Measurements from ENCODE around the gene HIKESHI.

- TF ChIP-seq CTCF (IDR thresholded peaks at IDR 0.05; ENCODE audit: borderline replicate concordance, extremely low read depth, low read length, poor library complexity, severe bottlenecking), result no peak
- no peak for TF ChIP-seq EZH2 (IDR thresholded peaks at IDR 0.05; ENCODE audit: borderline replicate concordance, low read depth, low read length, severe bottlenecking)
Observed at GRCh38 chr11:86370922-86371594, 69.0 kb downstream of the HIKESHI start.

All from DND-41 (cell line).